ENCODE results near the gene FGD5.

FGD5 gene

GRCh38 chr3:14914779-14915117 lies 96.0 kb downstream of the FGD5 start:
- no peak for ATAC-seq (ENCODE audit: insufficient read depth, low read depth)
- no peaks in the 10 kb centered on the region for H3K79me2 ChIP-seq (ENCODE audit: insufficient read depth, low read length)
- no peaks in the 10 kb centered on the region for H4K20me1 ChIP-seq (ENCODE audit: insufficient read depth, low read length)
- peak overlapping the region; percentile 12; the same call in 1 of the 2 replicates for H3K27ac ChIP-seq (ENCODE audit: low read length)
- peaks cover 8% of the 10 kb centered on the region; the same call in 1 of the 2 replicates for H3K4me1 ChIP-seq (ENCODE audit: insufficient read depth, low read length)
- H3K4me2 ChIP-seq (ENCODE audit: insufficient read depth, low read length), result no peak overlapping the region
- TF ChIP-seq EZH2 (IDR thresholded peaks at IDR 0.05; ENCODE audit: borderline replicate concordance, low read depth, low read length, severe bottlenecking) (no peak), CTCF (IDR thresholded peaks at IDR 0.05; ENCODE audit: borderline replicate concordance, extremely low read depth, low read length, poor library complexity, severe bottlenecking) (no peak)
- H3K9ac ChIP-seq (ENCODE audit: low read depth, low read length), result no peak overlapping the region
- no peak for DNase-seq
- no peaks in the 10 kb centered on the region; the same call in 1 of the 2 replicates for H3K36me3 ChIP-seq (ENCODE audit: insufficient read depth, low read length)
- no peaks in the 10 kb centered on the region for H3K27me3 ChIP-seq (ENCODE audit: insufficient read depth, low read length, poor library complexity)
- no peaks in the 10 kb centered on the region for H3K9me3 ChIP-seq (ENCODE audit: insufficient read depth, low read length, severe bottlenecking)
- no peak overlapping the region for H3K4me3 ChIP-seq (ENCODE audit: low read depth in 1 of 2, low read length in 2 of 2)
- no peak overlapping the region for H2AFZ ChIP-seq (ENCODE audit: low read depth, low read length)

- no peak overlapping the region for H3K4me2 ChIP-seq (ENCODE audit: insufficient read depth, low read length)
- no peak for TF ChIP-seq EZH2 (IDR thresholded peaks at IDR 0.05; ENCODE audit: borderline replicate concordance, low read depth, low read length, severe bottlenecking)
- TF ChIP-seq CTCF (IDR thresholded peaks at IDR 0.05; ENCODE audit: borderline replicate concordance, extremely low read depth, low read length, poor library complexity, severe bottlenecking), result peak; percentile 58
- ATAC-seq (ENCODE audit: insufficient read depth, low read depth), result peak; percentile 76
- H3K9me3 ChIP-seq (ENCODE audit: insufficient read depth, low read length, severe bottlenecking), result no peaks in the 10 kb centered on the region
- peaks cover 11% of the 10 kb centered on the region for H3K4me1 ChIP-seq (ENCODE audit: insufficient read depth, low read length)
- H2AFZ ChIP-seq (ENCODE audit: low read depth, low read length), result no peak overlapping the region
- H3K79me2 ChIP-seq (ENCODE audit: insufficient read depth, low read length), result no peaks in the 10 kb centered on the region
- peak overlapping the region; percentile 30; the same call in 1 of the 2 replicates for H3K27ac ChIP-seq (ENCODE audit: low read length)
- H3K36me3 ChIP-seq (ENCODE audit: insufficient read depth, low read length), result no peaks in the 10 kb centered on the region; the same call in 1 of the 2 replicates
- H3K9ac ChIP-seq (ENCODE audit: low read depth, low read length), result no peak overlapping the region
- peak; percentile 64 for DNase-seq
- no peaks in the 10 kb centered on the region for H4K20me1 ChIP-seq (ENCODE audit: insufficient read depth, low read length)
- H3K27me3 ChIP-seq (ENCODE audit: insufficient read depth, low read length, poor library complexity), result no peaks in the 10 kb centered on the region
- H3K4me3 ChIP-seq (ENCODE audit: low read depth in 1 of 2, low read length in 2 of 2), result no peak overlapping the region
Observed at GRCh38 chr3:14915636-14916222, 97.0 kb downstream of the FGD5 start.

GRCh38 chr3:14918356-14918860 lies 99.6 kb downstream of the FGD5 start:
- no peak overlapping the region for H3K9ac ChIP-seq (ENCODE audit: low read depth, low read length)
- H3K4me3 ChIP-seq (ENCODE audit: low read depth in 1 of 2, low read length in 2 of 2), result no peak overlapping the region

More at GRCh38 chr3:14918356-14918860, 99.6 kb downstream of the FGD5 start:
- Histone ChIP-seq H2AFZ (ENCODE audit: low read depth, low read length) (no peak overlapping the region), H4K20me1 (ENCODE audit: insufficient read depth, low read length) (no peaks in the 10 kb centered on the region), H3K27me3 (ENCODE audit: insufficient read depth, low read length, poor library complexity) (no peaks in the 10 kb centered on the region), H3K79me2 (ENCODE audit: insufficient read depth, low read length) (no peaks in the 10 kb centered on the region), H3K27ac (ENCODE audit: low read length) (no peak overlapping the region), H3K9me3 (ENCODE audit: insufficient read depth, low read length, severe bottlenecking) (no peaks in the 10 kb centered on the region), H3K36me3 (ENCODE audit: insufficient read depth, low read length) (no peaks in the 10 kb centered on the region; the same call in 1 of the 2 replicates), H3K4me2 (ENCODE audit: insufficient read depth, low read length) (no peak overlapping the region), H3K4me1 (ENCODE audit: insufficient read depth, low read length) (peaks cover 18% of the 10 kb centered on the region)
- ATAC-seq (ENCODE audit: insufficient read depth, low read depth) (no peak), DNase-seq (no peak)
- TF ChIP-seq CTCF (IDR thresholded peaks at IDR 0.05; ENCODE audit: borderline replicate concordance, extremely low read depth, low read length, poor library complexity, severe bottlenecking) (no peak), EZH2 (IDR thresholded peaks at IDR 0.05; ENCODE audit: borderline replicate concordance, low read depth, low read length, severe bottlenecking) (no peak)

Data from DND-41 (cell line).